Measurements from ENCODE around the gene APLP1.

Gene APLP1

GRCh38 chr19:35925501-35925900, 57.1 kb downstream of the APLP1 start:
- H3K9ac ChIP-seq (ENCODE audit: low read length), result no peak overlapping the region

DNA sequence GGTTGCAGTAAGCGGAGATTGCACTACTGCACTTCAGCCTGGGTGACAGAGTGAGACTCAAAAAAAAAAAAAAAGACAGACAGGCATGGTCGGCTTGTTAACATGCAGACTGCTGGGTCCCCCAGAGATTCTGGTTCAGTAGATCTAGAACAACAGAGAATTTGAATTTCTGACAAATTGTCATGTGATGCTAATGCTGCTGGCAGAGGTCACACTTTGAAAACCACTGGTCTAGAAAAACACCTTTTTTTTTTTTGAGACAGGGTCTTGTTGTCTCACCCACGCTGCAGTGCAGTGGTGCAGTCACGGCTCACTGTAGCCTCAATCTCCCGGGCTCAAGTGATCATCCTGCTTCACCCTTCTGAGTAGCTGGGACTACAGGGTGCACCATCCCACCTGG, 60.1 kb downstream of the APLP1 start:
- Histone ChIP-seq H3K9me3 (ENCODE audit: control insufficient read depth, insufficient read depth, low read depth, low read length) (peaks cover 11% of the 10 kb centered on the region), H3K4me1 (ENCODE audit: control insufficient read depth, insufficient read depth, low read length) (no peaks in the 10 kb centered on the region; the same call in 1 of the 2 replicates), H3K36me3 (ENCODE audit: control insufficient read depth, insufficient read depth, low read length) (no peaks in the 10 kb centered on the region), H3K9ac (ENCODE audit: low read length) (no peak overlapping the region), H3K27ac (ENCODE audit: low read depth, low read length) (no peak overlapping the region), H3K4me3 (ENCODE audit: low read depth, low read length) (no peak overlapping the region), H3K27me3 (ENCODE audit: control insufficient read depth, insufficient read depth, low read length) (no peaks in the 10 kb centered on the region)

More at GRCh38 chr19:35925501-35925900, 57.1 kb downstream of the APLP1 start:
- Histone ChIP-seq H3K36me3 (ENCODE audit: control insufficient read depth, insufficient read depth, low read length) (no peaks in the 10 kb centered on the region), H3K4me3 (ENCODE audit: low read depth, low read length) (no peak overlapping the region), H3K9me3 (ENCODE audit: control insufficient read depth, insufficient read depth, low read depth, low read length) (peaks cover 11% of the 10 kb centered on the region), H3K27ac (ENCODE audit: low read depth, low read length) (no peak overlapping the region), H3K4me1 (ENCODE audit: control insufficient read depth, insufficient read depth, low read length) (no peaks in the 10 kb centered on the region; the same call in 1 of the 2 replicates), H3K27me3 (ENCODE audit: control insufficient read depth, insufficient read depth, low read length) (no peaks in the 10 kb centered on the region)

Data from HUES6 (cell line).